Epithelial cell of proximal tubule (primary cell): ENCODE results near the gene ACADVL. TPM values are rescaled to one million over a fixed set of nuclear protein-coding genes. Genes with fewer than 3 reads are reported as not detected.

Experiments used
- DNase-seq: peaks from one replicate; pipeline ENCODE4 v3.0.0-alpha.2; 2011; ENCODE audit warnings: low read depth
- H3K4me3 ChIP-seq: 2 replicates; pipeline ENCODE4 v1.5.1; 2011; ENCODE audit warnings: low read depth, mild to moderate bottlenecking, low read length
- CTCF ChIP-seq: conservative IDR thresholded peaks from 2 replicates; pipeline ENCODE4 v1.5.1; 2012; ENCODE audit warnings: low read depth, mild to moderate bottlenecking, low read length
- total RNA-seq: library from RNA; depleted of rRNA; stranded (reverse); fragments of >200 nt; gene quantifications from 2 replicates; pipeline ENCODE4 v1.2.3, GENCODE V29; 2015

Gene ACADVL
- total RNA-seq, 1 donor from 2014 or later: 573 TPM

GRCh38 chr17:7238420-7239090, 18.8 kb downstream of the ACADVL start:
- no peak for TF ChIP-seq CTCF
- peak overlapping the region; percentile 90 for H3K4me3 ChIP-seq
- no peak for DNase-seq

DNA sequence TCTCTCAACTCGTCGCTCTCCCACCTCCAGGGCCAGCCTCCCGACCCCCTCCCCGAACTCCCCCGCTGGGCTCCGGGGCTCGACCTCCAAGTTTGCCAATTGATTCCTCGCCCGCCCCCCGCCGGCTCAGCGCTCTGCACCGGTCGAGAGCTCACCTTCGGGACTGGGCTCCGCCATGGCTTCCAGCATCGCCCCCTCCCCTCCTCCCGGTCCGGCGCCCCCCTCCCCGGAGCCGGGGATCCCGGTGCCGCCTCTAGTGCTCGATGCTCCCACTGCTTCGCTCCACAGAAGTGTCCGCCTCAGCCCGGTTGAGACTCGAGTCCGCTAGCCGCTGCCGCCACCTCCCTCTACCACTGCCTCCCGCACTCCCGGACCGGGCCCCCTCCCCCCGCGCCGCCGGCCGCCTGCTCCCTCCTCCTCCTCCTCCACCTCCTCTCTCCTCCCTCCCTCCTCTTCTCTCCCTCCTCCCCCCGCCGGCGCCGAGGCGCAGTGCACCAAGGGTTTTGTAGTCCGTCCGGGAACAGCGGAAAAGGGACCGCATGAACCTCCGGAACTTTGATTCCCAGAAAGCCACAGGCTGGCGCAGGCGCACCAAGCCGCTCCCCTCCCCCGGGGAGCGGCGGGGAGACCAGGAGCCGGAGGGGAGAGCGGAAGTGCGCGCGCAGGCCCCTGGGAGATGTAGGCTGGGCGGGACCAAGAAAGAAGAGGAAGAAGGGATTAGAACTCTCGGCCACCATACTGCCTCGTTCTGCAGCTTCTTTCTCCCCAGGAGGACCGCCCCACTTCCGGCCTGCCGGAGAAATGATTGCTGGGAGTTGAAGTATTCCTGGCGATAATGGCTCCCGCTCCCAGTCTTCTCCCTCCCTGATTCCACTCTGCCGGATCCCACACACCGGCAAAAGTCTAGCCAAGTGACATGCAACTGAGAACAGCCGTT, 19.6 kb downstream of the ACADVL start, which contains the start of gene PHF23:
Gene PHF23, minus strand, starts transcription at position 367 of the 937 bp plus-strand sequence. Its CDS starts 178 bp downstream, at position 189.
- peak within 1 kb of the TSS; percentile 90 for H3K4me3 ChIP-seq
- TF ChIP-seq CTCF: no peak
- DNase-seq: peak; percentile 94

- no peak for TF ChIP-seq CTCF
- H3K4me3 ChIP-seq: peak overlapping the region; percentile 82
- no peak for DNase-seq
These were observed 20.6 kb downstream of the ACADVL start for GRCh38 chr17:7240375-7240774.

- no peak for TF ChIP-seq CTCF
- H3K4me3 ChIP-seq: peak overlapping the region; percentile 82
- DNase-seq: no peak
These were observed 21.5 kb downstream of the ACADVL start for GRCh38 chr17:7241090-7241733.

DNA sequence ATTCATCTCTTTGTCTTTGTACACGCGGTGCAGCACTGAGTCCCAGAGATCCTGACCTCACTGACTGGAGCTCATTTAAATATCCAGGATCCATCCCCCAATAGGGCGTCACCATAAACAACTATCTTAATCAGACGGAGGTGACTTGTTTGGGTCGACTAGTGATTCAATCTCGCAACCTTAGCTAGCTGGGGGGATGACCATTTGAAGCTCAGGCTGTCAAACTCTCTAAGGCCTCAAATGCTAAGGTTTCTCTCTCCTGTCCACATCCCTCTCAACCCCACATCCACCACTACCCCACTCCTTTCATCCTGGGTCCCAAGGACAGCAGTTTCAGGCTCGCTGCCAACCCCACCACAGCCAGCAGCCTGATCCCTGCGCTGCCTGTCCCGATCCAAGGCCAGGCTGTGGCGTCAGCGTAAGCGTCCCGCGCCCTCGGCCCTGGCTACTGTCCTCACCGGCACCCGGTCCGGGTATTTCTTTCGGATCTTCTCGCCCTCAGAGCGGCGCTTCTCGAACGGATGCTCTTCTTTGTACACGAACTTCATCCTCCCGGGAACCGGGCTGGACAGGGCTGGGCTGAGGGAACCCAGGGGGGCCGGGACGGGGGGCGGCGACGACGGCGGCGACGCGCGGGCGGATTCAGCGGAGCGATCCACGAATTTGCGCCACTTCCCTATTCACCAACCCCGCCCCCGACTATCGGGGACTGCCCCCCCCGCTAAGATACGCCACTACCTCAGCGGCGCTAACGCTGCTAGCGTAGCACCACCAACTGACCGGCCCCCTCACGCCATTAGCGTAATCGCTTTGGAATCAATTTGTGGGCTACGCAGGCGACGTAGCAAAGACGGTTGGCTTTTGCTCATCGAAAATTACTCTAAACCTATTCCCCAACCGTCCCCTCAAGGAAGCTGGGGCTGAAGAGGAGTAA, 22.3 kb downstream of the ACADVL start, which contains the start of gene GABARAP:
Gene GABARAP, minus strand, starts transcription at position 667 of the 934 bp plus-strand sequence. Its CDS starts 119 bp downstream, at position 548.
- peak; percentile 68 for DNase-seq
- TF ChIP-seq CTCF: no peak
- H3K4me3 ChIP-seq: peak within 1 kb of the TSS; percentile 82
